Breast epithelium (tissue), 3 donors: ENCODE results near the gene MTERF4.

Source experiments
- POLR2A ChIP-seq: fragments of 450-650 bp; IDR thresholded peaks from one replicate; pipeline ENCODE4 v1.6.1; 2016; ENCODE audit warnings: antibody characterized with exemption, mild to moderate bottlenecking, moderate library complexity
- POLR2AphosphoS5 ChIP-seq, 3 donors: sonication (generic); formaldehyde crosslinking; IDR thresholded peaks; one replicate each; pipeline ENCODE4 v1.6.1; 2017; ENCODE audit warnings: antibody characterized with exemption in 3 of 3
- TF ChIP-seq, protein P1 (sequence below), 3 donors: fragments of 450-650 bp; IDR thresholded peaks; one replicate each; pipeline ENCODE4 v1.5.1; 2016 to 2017; ENCODE audit warnings: antibody characterized with exemption in 3 of 3, mild to moderate bottlenecking in 3 of 3, moderate library complexity in 3 of 3

DNA sequence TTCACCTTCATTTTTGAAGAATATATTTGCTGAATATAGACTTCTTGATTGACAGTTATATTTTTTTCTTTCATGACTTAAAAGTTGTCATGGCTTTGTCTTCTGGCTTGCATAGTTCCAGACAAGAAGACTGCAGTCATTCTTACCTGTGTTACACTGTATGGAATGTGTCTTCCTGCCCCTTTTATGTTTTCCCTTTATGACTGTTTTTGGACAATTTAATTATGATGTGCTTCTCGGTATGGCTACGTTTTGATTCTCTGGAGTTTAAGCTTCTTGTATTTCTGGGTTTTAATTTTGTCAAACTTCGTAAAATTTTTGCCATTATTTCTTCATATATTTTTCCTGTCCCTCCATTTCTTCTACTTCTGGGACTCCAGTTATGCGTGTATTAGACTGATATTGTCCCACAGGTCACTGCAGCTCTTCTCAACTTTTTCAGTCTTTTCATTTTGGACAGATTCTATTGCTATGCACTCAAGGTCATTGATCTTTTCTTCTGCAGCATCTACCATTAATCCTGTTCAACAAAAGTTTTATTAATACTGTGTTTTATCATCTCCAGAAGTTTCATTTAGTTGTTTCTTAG lies 17.1 kb downstream of the MTERF4 start:
- TF ChIP-seq, protein P1, sequence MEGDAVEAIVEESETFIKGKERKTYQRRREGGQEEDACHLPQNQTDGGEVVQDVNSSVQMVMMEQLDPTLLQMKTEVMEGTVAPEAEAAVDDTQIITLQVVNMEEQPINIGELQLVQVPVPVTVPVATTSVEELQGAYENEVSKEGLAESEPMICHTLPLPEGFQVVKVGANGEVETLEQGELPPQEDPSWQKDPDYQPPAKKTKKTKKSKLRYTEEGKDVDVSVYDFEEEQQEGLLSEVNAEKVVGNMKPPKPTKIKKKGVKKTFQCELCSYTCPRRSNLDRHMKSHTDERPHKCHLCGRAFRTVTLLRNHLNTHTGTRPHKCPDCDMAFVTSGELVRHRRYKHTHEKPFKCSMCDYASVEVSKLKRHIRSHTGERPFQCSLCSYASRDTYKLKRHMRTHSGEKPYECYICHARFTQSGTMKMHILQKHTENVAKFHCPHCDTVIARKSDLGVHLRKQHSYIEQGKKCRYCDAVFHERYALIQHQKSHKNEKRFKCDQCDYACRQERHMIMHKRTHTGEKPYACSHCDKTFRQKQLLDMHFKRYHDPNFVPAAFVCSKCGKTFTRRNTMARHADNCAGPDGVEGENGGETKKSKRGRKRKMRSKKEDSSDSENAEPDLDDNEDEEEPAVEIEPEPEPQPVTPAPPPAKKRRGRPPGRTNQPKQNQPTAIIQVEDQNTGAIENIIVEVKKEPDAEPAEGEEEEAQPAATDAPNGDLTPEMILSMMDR (IDR thresholded peaks at IDR 0.05): no peak
- TF ChIP-seq POLR2AphosphoS5 (IDR thresholded peaks at IDR 0.05) (no peak), POLR2A (no peak)
